ENCODE data around the gene FOXP1. TPM values are rescaled to one million over a fixed set of nuclear protein-coding genes. Genes with fewer than 3 reads are reported as not detected.
"Not testable (repeated sequence)": the region's sequence is repeated elsewhere in the genome, so short reads cannot be mapped to it uniquely, and the experiment has no call there.

The FOXP1 gene
- total and polyA plus RNA-seq, 3 experiments from 2014 or later = 142 to 185 (median 147) TPM

DNA sequence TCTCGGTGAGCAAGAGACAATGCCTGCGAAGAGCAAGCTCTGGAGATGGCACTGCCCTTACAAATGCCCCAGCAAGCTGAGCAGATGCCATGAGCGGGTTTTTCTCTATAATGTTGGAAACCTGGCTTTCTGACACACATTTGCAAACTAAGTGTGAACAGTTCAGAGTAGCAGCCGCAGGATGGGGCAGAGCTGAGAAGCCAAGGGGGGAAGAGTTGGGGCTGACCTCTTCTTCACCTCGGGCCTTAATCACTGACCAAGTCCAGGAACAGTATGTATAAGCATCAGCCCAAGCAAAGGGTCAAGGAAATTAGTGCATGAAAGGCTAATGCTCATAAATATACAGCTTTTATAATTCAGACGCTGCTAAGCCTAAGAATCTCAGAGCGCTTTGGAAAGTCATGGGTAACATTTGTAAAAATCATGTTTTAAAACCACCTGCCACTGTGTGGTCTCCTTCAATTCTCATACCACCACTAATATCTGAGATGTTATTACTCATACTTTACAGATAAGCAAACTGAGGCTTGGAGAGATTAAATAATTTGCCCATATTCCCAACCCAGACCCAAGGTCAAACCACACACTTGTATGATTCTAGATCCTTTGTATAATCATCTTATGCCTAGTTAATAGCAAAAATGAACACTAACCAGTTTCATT, 603.4 kb downstream of the FOXP1 start:
- Histone ChIP-seq H3K27ac (ENCODE audit: low read depth, low read length) (no peak overlapping the region), H3K4me1 (ENCODE audit: insufficient read depth, low read length) (peaks cover 41% of the 10 kb centered on the region), H3K36me3 (ENCODE audit: insufficient read depth, low read length) (peaks cover 38% of the 10 kb centered on the region), H3K27me3 (ENCODE audit: insufficient read depth, low read length, poor library complexity, severe bottlenecking) (no peaks in the 10 kb centered on the region), H3K4me3 (ENCODE audit: low read length) (no peak overlapping the region), H3K9me3 (ENCODE audit: low read length) (no peaks in the 10 kb centered on the region)
- Mint-ChIP-seq H3K27ac (peak overlapping the region in 7 of 8 donors; percentile 44 to 90 (median 59)), H3K27me3 (no peaks in the 10 kb centered on the region), H3K4me1 (peaks cover 38 to 62% (median 58%) of the 10 kb centered on the region in 3 donors), H3K9me3 (no peaks in the 10 kb centered on the region), H3K36me3 (peaks cover 19 to 93% (median 36%) of the 10 kb centered on the region in 3 donors), H3K4me3 (no peak overlapping the region)
- no peak for DNase-seq
- ChIA-PET CTCF (interaction anchor here (0.9 kb wide), 1 partner anchor 15 kb away, joined by 3 read pairs; no protein-coding TSS in a partner anchor), POLR2A (no interaction called here)

DNA sequence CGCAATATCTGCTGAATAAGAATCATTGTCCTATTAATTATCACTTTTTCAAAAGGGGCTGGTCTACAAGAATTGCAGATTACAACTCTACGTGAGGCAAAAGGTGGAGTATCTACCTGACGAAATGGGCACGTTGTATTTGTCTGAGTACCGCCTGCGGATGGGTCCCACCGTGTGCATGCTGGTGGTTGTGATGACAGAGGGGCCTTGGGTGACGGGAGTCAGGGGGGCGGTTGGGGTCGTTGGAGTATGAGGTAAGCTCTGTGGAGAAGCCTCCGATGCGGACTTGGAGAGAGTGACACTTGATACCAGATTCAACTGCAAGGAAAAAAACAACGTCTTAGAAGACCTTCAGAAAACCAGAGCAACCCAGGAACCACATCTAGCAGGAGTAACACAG, 605.8 kb downstream of the FOXP1 start:
- ChIA-PET POLR2A (interaction anchor here (1.0 kb wide), 1 partner anchor 87 kb away, joined by 3 read pairs; no protein-coding TSS in a partner anchor), CTCF (no interaction called here)
- no peak for DNase-seq
- peaks cover 19 to 93% (median 31%) of the 10 kb centered on the region in 3 donors for H3K36me3 Mint-ChIP-seq
- H3K27me3 ChIP-seq (ENCODE audit: insufficient read depth, low read length, poor library complexity, severe bottlenecking) = no peaks in the 10 kb centered on the region
- H3K4me3 Mint-ChIP-seq = no peak overlapping the region
- H3K27ac Mint-ChIP-seq = no peak overlapping the region
- peaks cover 31 to 38% (median 35%) of the 10 kb centered on the region in 3 donors for H3K4me1 Mint-ChIP-seq
- no peak overlapping the region for H3K4me3 ChIP-seq (ENCODE audit: low read length)
- H3K9me3 ChIP-seq (ENCODE audit: low read length) = no peaks in the 10 kb centered on the region
- H3K36me3 ChIP-seq (ENCODE audit: insufficient read depth, low read length) = peaks cover 52% of the 10 kb centered on the region
- H3K27me3 Mint-ChIP-seq = no peaks in the 10 kb centered on the region
- no peaks in the 10 kb centered on the region for H3K9me3 Mint-ChIP-seq
- no peak overlapping the region for H3K27ac ChIP-seq (ENCODE audit: low read depth, low read length)
- H3K4me1 ChIP-seq (ENCODE audit: insufficient read depth, low read length) = peaks cover 22% of the 10 kb centered on the region

DNA sequence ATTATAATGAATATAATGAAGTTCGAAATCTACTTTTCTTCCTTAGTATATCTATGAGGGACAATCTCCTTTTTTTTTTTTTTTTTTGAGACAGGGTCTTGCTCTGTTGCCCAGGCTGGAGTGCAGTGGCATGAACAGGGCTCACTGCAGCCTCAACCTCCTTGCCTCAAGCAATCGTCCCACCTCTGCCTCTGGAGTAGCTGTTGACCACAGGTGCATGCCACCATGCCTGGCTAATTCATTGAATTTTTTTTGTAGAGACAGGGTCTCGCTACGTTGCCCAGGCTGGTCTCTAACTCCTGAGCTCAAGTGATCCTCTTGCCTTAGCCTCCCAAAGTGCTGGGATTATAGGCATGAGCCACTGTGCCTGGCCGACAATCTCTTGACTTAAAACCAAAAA, 607.5 kb downstream of the FOXP1 start:
- H3K9me3 Mint-ChIP-seq; H3K4me3 Mint-ChIP-seq; DNase-seq; H3K27ac ChIP-seq (ENCODE audit: low read depth, low read length); H3K4me1 ChIP-seq (ENCODE audit: insufficient read depth, low read length); H3K9me3 ChIP-seq (ENCODE audit: low read length); H3K4me3 ChIP-seq (ENCODE audit: low read length); H3K27me3 ChIP-seq (ENCODE audit: insufficient read depth, low read length, poor library complexity, severe bottlenecking); CTCF ChIA-PET; H3K27me3 Mint-ChIP-seq; POLR2A ChIA-PET: not testable (repeated sequence)
- Mint-ChIP-seq H3K27ac (peak overlapping the region in 1 of 8 donors; percentile 3), H3K36me3 (peaks cover 24 to 95% (median 33%) of the 10 kb centered on the region in 3 donors), H3K4me1 (peaks cover 15 to 20% (median 18%) of the 10 kb centered on the region in 3 donors)
- H3K36me3 ChIP-seq (ENCODE audit: insufficient read depth, low read length) = peaks cover 69% of the 10 kb centered on the region

GRCh38 chr3:70974747-70975146, 608.8 kb downstream of the FOXP1 start:
- Mint-ChIP-seq H3K27ac (no peak overlapping the region), H3K27me3 (no peaks in the 10 kb centered on the region), H3K4me3 (no peak overlapping the region), H3K9me3 (no peaks in the 10 kb centered on the region), H3K36me3 (peaks cover 21 to 93% (median 32%) of the 10 kb centered on the region in 3 donors), H3K4me1 (peaks cover 5 to 8% (median 6%) of the 10 kb centered on the region in 3 donors)
- Histone ChIP-seq H3K36me3 (ENCODE audit: insufficient read depth, low read length) (peaks cover 76% of the 10 kb centered on the region), H3K4me1 (ENCODE audit: insufficient read depth, low read length) (no peaks in the 10 kb centered on the region), H3K27me3 (ENCODE audit: insufficient read depth, low read length, poor library complexity, severe bottlenecking) (no peaks in the 10 kb centered on the region), H3K4me3 (ENCODE audit: low read length) (no peak overlapping the region), H3K9me3 (ENCODE audit: low read length) (no peaks in the 10 kb centered on the region), H3K27ac (ENCODE audit: low read depth, low read length) (no peak overlapping the region)
- DNase-seq = no peak
- POLR2A ChIA-PET = interaction anchor here (0.7 kb wide), 1 partner anchor 9 kb away, joined by 4 read pairs; no protein-coding TSS in a partner anchor
- CTCF ChIA-PET = no interaction called here

DNA sequence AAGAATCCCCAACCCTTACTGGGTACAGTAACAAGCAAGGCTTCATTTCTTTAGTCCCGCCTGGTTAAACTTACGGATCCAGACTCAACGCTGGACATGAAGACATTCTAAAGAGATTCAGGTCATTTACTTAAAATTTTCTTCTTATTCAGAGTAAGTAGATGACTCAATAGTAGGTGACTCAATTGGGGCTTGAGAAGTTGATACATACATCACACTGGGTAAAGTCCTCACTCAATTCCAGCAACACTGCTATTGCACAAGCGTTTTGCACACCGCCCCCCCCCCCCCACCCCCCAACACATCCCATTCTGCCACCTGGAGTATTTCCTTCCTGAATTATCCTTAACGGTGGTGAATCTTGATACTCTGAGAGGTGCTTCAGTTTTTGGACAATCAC, 610.0 kb downstream of the FOXP1 start:
- H3K4me3 ChIP-seq (ENCODE audit: low read length) = no peak overlapping the region
- H3K27me3 Mint-ChIP-seq = no peaks in the 10 kb centered on the region
- peaks cover 3% of the 10 kb centered on the region in 3 donors for H3K4me1 Mint-ChIP-seq
- ChIA-PET CTCF (no interaction called here), POLR2A (interaction anchor here (0.5 to 0.6 kb wide), 2 partner anchors 198 to 483 kb away, joined by 3 to 4 read pairs; no protein-coding TSS in a partner anchor)
- H3K4me1 ChIP-seq (ENCODE audit: insufficient read depth, low read length) = no peaks in the 10 kb centered on the region
- no peak overlapping the region for H3K27ac ChIP-seq (ENCODE audit: low read depth, low read length)
- no peak for DNase-seq
- H3K27ac Mint-ChIP-seq = peak overlapping the region in 1 of 8 donors; percentile 49
- no peaks in the 10 kb centered on the region for H3K27me3 ChIP-seq (ENCODE audit: insufficient read depth, low read length, poor library complexity, severe bottlenecking)
- peaks cover 16 to 93% (median 38%) of the 10 kb centered on the region in 3 donors for H3K36me3 Mint-ChIP-seq
- H3K4me3 Mint-ChIP-seq = no peak overlapping the region
- H3K36me3 ChIP-seq (ENCODE audit: insufficient read depth, low read length) = peaks cover 88% of the 10 kb centered on the region
- no peaks in the 10 kb centered on the region for H3K9me3 Mint-ChIP-seq
- H3K9me3 ChIP-seq (ENCODE audit: low read length) = no peaks in the 10 kb centered on the region

GRCh38 chr3:70972855-70973254, 610.7 kb downstream of the FOXP1 start:
- CTCF ChIA-PET = no interaction called here
- no peak overlapping the region for H3K27ac Mint-ChIP-seq
- no peaks in the 10 kb centered on the region for H3K9me3 ChIP-seq (ENCODE audit: low read length)
- H3K27me3 ChIP-seq (ENCODE audit: insufficient read depth, low read length, poor library complexity, severe bottlenecking) = no peaks in the 10 kb centered on the region
- H3K4me1 ChIP-seq (ENCODE audit: insufficient read depth, low read length) = no peaks in the 10 kb centered on the region
- peaks cover 92% of the 10 kb centered on the region for H3K36me3 ChIP-seq (ENCODE audit: insufficient read depth, low read length)
- no peak for DNase-seq
- peaks cover 15 to 94% (median 39%) of the 10 kb centered on the region in 3 donors for H3K36me3 Mint-ChIP-seq
- POLR2A ChIA-PET = interaction anchor here (0.5 kb wide), 1 partner anchor 198 kb away, joined by 4 read pairs; no protein-coding TSS in a partner anchor
- no peaks in the 10 kb centered on the region for H3K9me3 Mint-ChIP-seq
- no peak overlapping the region for H3K4me3 Mint-ChIP-seq
- no peaks in the 10 kb centered on the region for H3K27me3 Mint-ChIP-seq
- H3K27ac ChIP-seq (ENCODE audit: low read depth, low read length) = no peak overlapping the region
- no peak overlapping the region for H3K4me3 ChIP-seq (ENCODE audit: low read length)
- H3K4me1 Mint-ChIP-seq = peaks cover 3% of the 10 kb centered on the region in 3 donors

DNA sequence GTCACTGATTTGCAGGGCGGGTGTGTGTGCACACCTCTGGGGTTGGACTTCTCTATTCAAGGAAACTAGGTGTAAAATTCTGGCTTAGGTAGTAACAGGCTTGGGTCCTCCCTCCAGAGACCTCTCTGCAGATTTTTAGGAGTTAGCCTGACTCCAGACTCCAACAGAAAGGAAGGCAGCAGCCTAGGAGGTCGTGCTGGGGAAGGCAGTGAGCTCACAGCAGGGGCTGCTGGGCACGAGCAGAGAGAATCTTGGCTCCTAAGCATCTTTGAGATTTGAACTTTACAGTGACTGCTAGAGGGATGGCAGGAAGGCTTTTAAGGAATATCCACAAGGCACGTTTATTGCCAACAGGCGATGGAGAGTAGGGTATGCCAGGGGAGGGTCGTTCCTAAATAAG, 612.6 kb downstream of the FOXP1 start:
- Histone ChIP-seq H3K4me1 (ENCODE audit: insufficient read depth, low read length) (no peaks in the 10 kb centered on the region), H3K36me3 (ENCODE audit: insufficient read depth, low read length) (peaks cover 87% of the 10 kb centered on the region), H3K27me3 (ENCODE audit: insufficient read depth, low read length, poor library complexity, severe bottlenecking) (no peaks in the 10 kb centered on the region), H3K27ac (ENCODE audit: low read depth, low read length) (no peak overlapping the region), H3K9me3 (ENCODE audit: low read length) (no peaks in the 10 kb centered on the region), H3K4me3 (ENCODE audit: low read length) (no peak overlapping the region)
- peaks cover 0 to 3% (median 3%) of the 10 kb centered on the region in 3 donors for H3K4me1 Mint-ChIP-seq
- no peaks in the 10 kb centered on the region for H3K9me3 Mint-ChIP-seq
- no peak overlapping the region for H3K4me3 Mint-ChIP-seq
- no peak for DNase-seq
- H3K27ac Mint-ChIP-seq = peak overlapping the region in 3 of 8 donors; percentile 14 to 92 (median 69)
- ChIA-PET CTCF (no interaction called here), POLR2A (no interaction called here)
- H3K27me3 Mint-ChIP-seq = no peaks in the 10 kb centered on the region
- peaks cover 7 to 94% (median 28%) of the 10 kb centered on the region in 3 donors for H3K36me3 Mint-ChIP-seq

- H3K4me3 ChIP-seq (ENCODE audit: low read length) = no peak overlapping the region
- H3K4me1 Mint-ChIP-seq = peaks cover 0 to 3% (median 3%) of the 10 kb centered on the region in 3 donors
- no peaks in the 10 kb centered on the region for H3K9me3 ChIP-seq (ENCODE audit: low read length)
- no peak overlapping the region for H3K27ac Mint-ChIP-seq
- no peaks in the 10 kb centered on the region for H3K9me3 Mint-ChIP-seq
- POLR2A ChIA-PET = no interaction called here
- CTCF ChIA-PET = no interaction called here
- H3K4me1 ChIP-seq (ENCODE audit: insufficient read depth, low read length) = no peaks in the 10 kb centered on the region
- H3K27me3 Mint-ChIP-seq = no peaks in the 10 kb centered on the region
- peaks cover 87% of the 10 kb centered on the region for H3K36me3 ChIP-seq (ENCODE audit: insufficient read depth, low read length)
- DNase-seq = no peak
- peaks cover 9 to 94% (median 33%) of the 10 kb centered on the region in 3 donors for H3K36me3 Mint-ChIP-seq
- no peak overlapping the region for H3K4me3 Mint-ChIP-seq
- H3K27me3 ChIP-seq (ENCODE audit: insufficient read depth, low read length, poor library complexity, severe bottlenecking) = no peaks in the 10 kb centered on the region
- H3K27ac ChIP-seq (ENCODE audit: low read depth, low read length) = no peak overlapping the region
Measured at GRCh38 chr3:70970171-70970570, 613.4 kb downstream of the FOXP1 start.

All from CD8-positive, alpha-beta memory T cell (primary cell).